Measurements from ENCODE around the gene PIGU. TPM values are rescaled to one million over a fixed set of nuclear protein-coding genes. Genes with fewer than 3 reads are reported as not detected.

The PIGU gene
- total and polyA plus RNA-seq, 9 of the 15 experiments (the other 6 are each of a cell fraction or from before 2014, with no cell fraction given) = 6.5 to 100 (median 28.1) TPM

- TF ChIP-seq HDAC3 (IDR thresholded peaks at IDR 0.05; ENCODE audit: borderline replicate concordance, partially characterized antibody) (no peak), ZNF695 (CRISPR knock-in tag; IDR thresholded peaks at IDR 0.05) (no peak), RAD21 (CRISPR knock-in tag; conservative IDR thresholded peaks at IDR 0.05 in 1 of 2, IDR thresholded peaks at IDR 0.05 in 1 of 2) (peak in 1 of 2 experiments; percentile 32; a peak in 2 of 4 replicates), CREBBP (IDR thresholded peaks at IDR 0.05; ENCODE audit: low read depth, low read length) (no peak), MED1 (CRISPR knock-in tag; IDR thresholded peaks at IDR 0.05; ENCODE audit: borderline replicate concordance) (no peak), TSC22D4 (tag; IDR thresholded peaks at IDR 0.05) (no peak), IRF1 (CRISPR knock-in tag; IDR thresholded peaks at IDR 0.05; ENCODE audit: borderline replicate concordance) (no peak), ZBTB8A (IDR thresholded peaks at IDR 0.05; ENCODE audit: partially characterized antibody) (no peak), ARID1B (IDR thresholded peaks at IDR 0.05) (peak; percentile 76), NFIC (IDR thresholded peaks at IDR 0.05) (no peak), ZNF239 (CRISPR knock-in tag; IDR thresholded peaks at IDR 0.05) (no peak), HINFP (tag; conservative IDR thresholded peaks at IDR 0.05; ENCODE audit: low read depth) (no peak), NONO (IDR thresholded peaks at IDR 0.05; ENCODE audit: low read depth in 2 of 2, low read length in 1 of 2) (no peak), ZNF146 (CRISPR knock-in tag; IDR thresholded peaks at IDR 0.05; ENCODE audit: unreplicated experiment) (no peak), TCF3 (CRISPR knock-in tag; IDR thresholded peaks at IDR 0.05) (peak; percentile 65), NCOR1 (IDR thresholded peaks at IDR 0.05) (peak; percentile 44), POLR2AphosphoS5 (IDR thresholded peaks at IDR 0.05; ENCODE audit: control insufficient read depth, insufficient read depth, low read depth, low read length) (0 out of 2 replicates have a peak, but pooled peaks have one; percentile 22), TEAD1 (CRISPR knock-in tag; IDR thresholded peaks at IDR 0.05) (no peak), SOX6 (IDR thresholded peaks at IDR 0.05) (no peak), PREB (CRISPR knock-in tag; IDR thresholded peaks at IDR 0.05) (no peak), YBX1 (IDR thresholded peaks at IDR 0.05) (no peak), CEBPB (tag; IDR thresholded peaks at IDR 0.05) (no peak), SAFB2 (IDR thresholded peaks at IDR 0.05; ENCODE audit: borderline replicate concordance, low read depth, low read length, severe bottlenecking) (no peak), FOSL1 (tag; conservative IDR thresholded peaks at IDR 0.05) (peak; percentile 89), KLF16 (IDR thresholded peaks at IDR 0.05) (peak; percentile 30; the same call in 1 of the 2 replicates), FOXJ2 (tag; IDR thresholded peaks at IDR 0.05) (peak; percentile 38; the same call in 1 of the 2 replicates), MCM2 (IDR thresholded peaks at IDR 0.05; ENCODE audit: low read depth) (no peak), ZNF780A (CRISPR knock-in tag; IDR thresholded peaks at IDR 0.05) (no peak)
Measured at GRCh38 chr20:34570859-34571306, 106.0 kb downstream of the PIGU start (continued).

Data from K562 (cell line).